ENCODE data around the gene PPP4R1. TPM values are rescaled to one million over a fixed set of nuclear protein-coding genes. Genes with fewer than 3 reads are reported as not detected.

PPP4R1 gene
- polyA plus RNA-seq, 1 of the 3 experiments (the other 2 are of a cell fraction), result 53.4 TPM

- Histone ChIP-seq H3F3A (replicated peaks; ENCODE audit: insufficient read depth) (no peaks in the 10 kb centered on the region), H3K27ac (ENCODE audit: low read depth in 2 of 2, low read length in 1 of 2) (no peak overlapping the region), H3K27me3 (ENCODE audit: insufficient read depth) (no peaks in the 10 kb centered on the region), H3K4me2 (no peak overlapping the region), H4K20me1 (ENCODE audit: insufficient read depth) (no peaks in the 10 kb centered on the region), H3K4me1 (ENCODE audit: control insufficient read depth in 1 of 2, insufficient read depth in 2 of 2, low read depth in 1 of 2, low read length in 1 of 2) (no peaks in the 10 kb centered on the region), H3K9me3 (no peaks in the 10 kb centered on the region), H3K9me2 (no peaks in the 10 kb centered on the region), H2AFZ (ENCODE audit: low read depth) (no peak overlapping the region), H3K36me3 (replicated peaks in 1 of 2; ENCODE audit: control insufficient read depth in 1 of 2, insufficient read depth in 2 of 2, low read length in 1 of 2) (peaks cover 66 to 91% of the 10 kb centered on the region in 2 experiments), H3K9ac (no peak overlapping the region), H3K79me2 (ENCODE audit: insufficient read depth) (peaks cover 7% of the 10 kb centered on the region; the same call in 1 of the 2 replicates), H3K4me3 (ENCODE audit: low read depth in 2 of 2, low read length in 1 of 2) (no peak overlapping the region)
- POLR2A ChIA-PET, result no interaction called here
- DNase-seq, result no peak
- CTCF ChIA-PET, result no interaction called here
- WGBS (ENCODE audit: low lambda C conversion rate), result 92% methylated on average over 4 of the region's 4 CpGs
- TF ChIP-seq EP300 (IDR thresholded peaks at IDR 0.05; ENCODE audit: borderline replicate concordance in 1 of 2, low read depth in 1 of 2, low read length in 1 of 2) (no peak), MEF2A (IDR thresholded peaks at IDR 0.05; ENCODE audit: borderline replicate concordance, low read depth) (no peak), IRF3 (IDR thresholded peaks at IDR 0.05; ENCODE audit: low read depth, low read length) (no peak), MXI1 (IDR thresholded peaks at IDR 0.05; ENCODE audit: low read depth, low read length) (no peak), RAD21 (IDR thresholded peaks at IDR 0.05; ENCODE audit: low read length) (no peak), PBX3 (IDR thresholded peaks at IDR 0.05) (no peak), SIN3A (IDR thresholded peaks at IDR 0.05; ENCODE audit: borderline replicate concordance, low read depth, low read length) (no peak), TEAD4 (IDR thresholded peaks at IDR 0.05; ENCODE audit: borderline replicate concordance, insufficient read depth) (no peak), EZH2phosphoT487 (IDR thresholded peaks at IDR 0.05; ENCODE audit: borderline replicate concordance, low read depth) (no peak), RXRA (IDR thresholded peaks at IDR 0.05; ENCODE audit: borderline replicate concordance, low read depth) (no peak), POLR2AphosphoS5 (IDR thresholded peaks at IDR 0.05; ENCODE audit: low read depth, low read length) (no peak), ELF1 (IDR thresholded peaks at IDR 0.05) (no peak), YY1 (IDR thresholded peaks at IDR 0.05; ENCODE audit: low read depth) (no peak), RFX5 (IDR thresholded peaks at IDR 0.05; ENCODE audit: low read length) (no peak), FOXJ3 (CRISPR knock-in tag; IDR thresholded peaks at IDR 0.05) (no peak), ZBTB33 (IDR thresholded peaks at IDR 0.05; ENCODE audit: borderline replicate concordance, low read depth) (no peak)
Measured at GRCh38 chr18:9558387-9559064, 55.8 kb downstream of the PPP4R1 start.
